GM19372 (cell line): Measurements from ENCODE around the gene PPP4R3A.
"Not testable (repeated sequence)": the region's sequence is repeated elsewhere in the genome, so short reads cannot be mapped to it uniquely, and the experiment has no call there.

ENCODE experiments used
- ATAC-seq: cut with Tn5 transposase; IDR thresholded peaks from one replicate; pipeline ENCODE4 v1.9.1; 2021; ENCODE audit warnings: mild to moderate bottlenecking, low read depth, moderate library complexity; ENCODE audit not compliant: unreplicated experiment

The PPP4R3A gene

GRCh38 chr14:91506226-91506625 lies 3.9 kb downstream of the PPP4R3A start:
- no peak for ATAC-seq

GRCh38 chr14:91503000-91503504 lies 7.1 kb downstream of the PPP4R3A start:
- no peak for ATAC-seq

GRCh38 chr14:91501951-91502930 lies 7.9 kb downstream of the PPP4R3A start:
- no peak for ATAC-seq

GRCh38 chr14:91501348-91501747 lies 8.8 kb downstream of the PPP4R3A start:
- ATAC-seq = no peak

- ATAC-seq = no peak
These were observed 13.3 kb downstream of the PPP4R3A start for GRCh38 chr14:91496790-91497189.

- ATAC-seq = not testable (repeated sequence)
These were observed 15.6 kb downstream of the PPP4R3A start for GRCh38 chr14:91494392-91495065.

- ATAC-seq = no peak
These were observed 16.9 kb downstream of the PPP4R3A start for GRCh38 chr14:91493169-91493568.

GRCh38 chr14:91484744-91485143 lies 25.4 kb downstream of the PPP4R3A start:
- ATAC-seq = no peak

- no peak for ATAC-seq
These were observed 25.9 kb downstream of the PPP4R3A start for GRCh38 chr14:91484186-91484585.

- no peak for ATAC-seq
These were observed 27.7 kb downstream of the PPP4R3A start for GRCh38 chr14:91482263-91483013.

GRCh38 chr14:91477388-91477787 lies 32.7 kb downstream of the PPP4R3A start:
- no peak for ATAC-seq

- no peak for ATAC-seq
These were observed 37.1 kb downstream of the PPP4R3A start for GRCh38 chr14:91473046-91473445.

- no peak for ATAC-seq
These were observed 39.9 kb downstream of the PPP4R3A start for GRCh38 chr14:91470216-91470615.

GRCh38 chr14:91466192-91466591 lies 43.9 kb downstream of the PPP4R3A start:
- ATAC-seq = no peak

- ATAC-seq = no peak
These were observed 45.4 kb downstream of the PPP4R3A start for GRCh38 chr14:91464615-91465205.

GRCh38 chr14:91458612-91459011 lies 51.5 kb downstream of the PPP4R3A start:
- no peak for ATAC-seq

- ATAC-seq = no peak
These were observed 53.8 kb downstream of the PPP4R3A start for GRCh38 chr14:91456283-91456682.

GRCh38 chr14:91454580-91454979 lies 55.5 kb downstream of the PPP4R3A start:
- no peak for ATAC-seq

- ATAC-seq = no peak
These were observed 56.0 kb downstream of the PPP4R3A start for GRCh38 chr14:91454155-91454554.

GRCh38 chr14:91453744-91454143 lies 56.4 kb downstream of the PPP4R3A start:
- no peak for ATAC-seq
